Esophagus squamous epithelium (tissue), 5 donors: ENCODE measurements around the gene GALNT2. TPM values are rescaled to one million over a fixed set of nuclear protein-coding genes. Genes with fewer than 3 reads are reported as not detected.

Experiments used
- DNase-seq: peaks from one replicate; lab custom pipeline; 2025; lab: John Stamatoyannopoulos, UW
- H3K27ac ChIP-seq, 4 donors: fragments of 200-600 bp; sonication (generic); one replicate each; pipeline ENCODE4 v1.5.1; 2016 to 2019; ENCODE audit warnings: mild to moderate bottlenecking in 1 of 4
- H3K27me3 ChIP-seq, 4 donors: fragments of 200-600 bp; sonication (generic); 1 replicate in 3 of 4; 2 replicates in 1 of 4; pipeline versions ENCODE4 v1.5.1 to v1.6.0; 2017 to 2021; ENCODE audit warnings: antibody characterized with exemption in 1 of 4
- H3K36me3 ChIP-seq, 3 donors: fragments of 200-600 bp; sonication (generic); one replicate each; pipeline ENCODE4 v1.5.1; 2016 to 2019
- H3K4me1 ChIP-seq, 3 donors: fragments of 200-600 bp; sonication (generic); one replicate each; pipeline ENCODE4 v1.5.1; 2017 to 2019
- H3K4me3 ChIP-seq, 4 donors: fragments of 200-600 bp; sonication (generic); 1 replicate in 3 of 4; 2 replicates in 1 of 4; pipeline ENCODE4 v1.5.1; 2016 to 2019; ENCODE audit warnings: mild to moderate bottlenecking in 2 of 4, moderate library complexity in 1 of 4
- H3K9me3 ChIP-seq, 3 donors: fragments of 200-600 bp; sonication (generic); one replicate each; pipeline ENCODE4 v1.5.1; 2016 to 2019
- CTCF ChIP-seq, 6 experiments: fragments of 450-650 bp in 4 of 6; fragments of 200-600 bp in 2 of 6; sonication (generic) in 2 of 6; IDR thresholded peaks; one replicate each; pipeline ENCODE4 v1.5.1; 2016 to 2019; ENCODE audit warnings: antibody characterized with exemption in 6 of 6, mild to moderate bottlenecking in 4 of 6, moderate library complexity in 4 of 6
- POLR2A ChIP-seq, 4 donors: fragments of 450-650 bp; IDR thresholded peaks; one replicate each; pipeline ENCODE4 v1.6.1; 2017; ENCODE audit warnings: antibody characterized with exemption in 4 of 4, mild to moderate bottlenecking in 4 of 4, moderate library complexity in 3 of 4
- WGBS, 2 donors: methylation state at CpG; one replicate each; pipeline ENCODE4 v1.1.5; 2018; 5-methylcytosine and 5-hydroxymethylcytosine counted together
- intact Hi-C: fragments of 100-400 bp; cut with DNase I; formaldehyde crosslinking; loops from one replicate; pipeline ENCODE4 v1.15.0; 2022
- total RNA-seq, 4 donors: library from RNA; depleted of rRNA; stranded (reverse); fragments of >200 nt; gene quantifications; one replicate each; pipeline ENCODE4 v1.1.0, GENCODE V29; 2016
- donor health status: DM: yes; HTN: yes; CAD: no.

The GALNT2 gene
- total RNA-seq, 4 donors from 2014 or later = 25.8 to 36.2 (median 31.0) TPM

GRCh38 chr1:230174471-230175162 lies 107.6 kb downstream of the GALNT2 start:
- Histone ChIP-seq H3K27me3 (no peaks in the 10 kb centered on the region), H3K9me3 (no peaks in the 10 kb centered on the region), H3K4me3 (no peak overlapping the region), H3K4me1 (peaks cover 0 to 20% (median 3%) of the 10 kb centered on the region in 3 donors), H3K36me3 (peaks cover 0 to 18% (median 0%) of the 10 kb centered on the region in 3 donors), H3K27ac (no peak overlapping the region)
- DNase-seq = no peak
- TF ChIP-seq POLR2A (IDR thresholded peaks at IDR 0.05) (no peak), CTCF (IDR thresholded peaks at IDR 0.05) (no peak)
- intact Hi-C loops = no loop called here
- WGBS, 2 donors = 94 to 95% methylated on average over 15 of the region's 15 CpGs

- TF ChIP-seq CTCF (IDR thresholded peaks at IDR 0.05) (no peak), POLR2A (IDR thresholded peaks at IDR 0.05) (no peak)
- WGBS, 2 donors = 68 to 70% methylated on average over 4 of the region's 4 CpGs
- Histone ChIP-seq H3K27me3 (no peaks in the 10 kb centered on the region), H3K4me1 (peaks cover 0 to 15% (median 0%) of the 10 kb centered on the region in 3 donors), H3K36me3 (peaks cover 0 to 21% (median 0%) of the 10 kb centered on the region in 3 donors), H3K27ac (no peak overlapping the region), H3K9me3 (no peaks in the 10 kb centered on the region), H3K4me3 (no peak overlapping the region)
- no peak for DNase-seq
- intact Hi-C loops = no loop called here
These were observed 108.2 kb downstream of the GALNT2 start for GRCh38 chr1:230175163-230175747.

GRCh38 chr1:230175839-230176238 lies 108.8 kb downstream of the GALNT2 start:
- peaks cover 0 to 15% (median 0%) of the 10 kb centered on the region in 3 donors for H3K4me1 ChIP-seq
- peaks cover 0 to 21% (median 0%) of the 10 kb centered on the region in 3 donors for H3K36me3 ChIP-seq
- TF ChIP-seq CTCF (IDR thresholded peaks at IDR 0.05) = no peak
- no peak for TF ChIP-seq POLR2A (IDR thresholded peaks at IDR 0.05)
- no peak overlapping the region for H3K4me3 ChIP-seq
- H3K9me3 ChIP-seq = no peaks in the 10 kb centered on the region
- no peak overlapping the region for H3K27ac ChIP-seq
- intact Hi-C loops = no loop called here
- H3K27me3 ChIP-seq = no peaks in the 10 kb centered on the region
- WGBS, 2 donors = 89 to 90% methylated on average over 5 of the region's 5 CpGs
- no peak for DNase-seq

DNA sequence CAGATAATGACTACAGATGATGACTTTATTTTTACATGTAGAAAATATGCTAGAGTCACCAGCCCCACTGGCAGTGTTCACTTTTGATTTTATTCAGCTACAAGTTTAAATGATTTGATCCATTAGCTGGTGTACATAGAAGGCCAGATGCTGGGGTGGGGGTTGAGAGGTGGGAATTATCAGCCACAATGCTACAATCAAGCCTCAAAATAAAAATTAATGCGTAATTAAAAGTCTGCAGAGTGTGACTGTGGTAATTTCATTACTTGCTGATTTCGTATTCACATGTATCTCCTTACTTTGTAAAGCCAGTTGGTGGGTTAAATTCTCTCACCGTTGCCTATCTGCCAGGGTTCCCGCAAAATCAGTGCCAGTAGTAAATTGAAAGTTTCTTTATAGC lies 109.3 kb downstream of the GALNT2 start:
- H3K27me3 ChIP-seq = no peaks in the 10 kb centered on the region
- no peak for TF ChIP-seq CTCF (IDR thresholded peaks at IDR 0.05)
- no peak for TF ChIP-seq POLR2A (IDR thresholded peaks at IDR 0.05)
- H3K4me1 ChIP-seq = peaks cover 0 to 15% (median 0%) of the 10 kb centered on the region in 3 donors
- H3K36me3 ChIP-seq = peaks cover 0 to 21% (median 0%) of the 10 kb centered on the region in 3 donors
- no peak overlapping the region for H3K4me3 ChIP-seq
- no peaks in the 10 kb centered on the region for H3K9me3 ChIP-seq
- intact Hi-C loops = no loop called here
- no peak for DNase-seq
- WGBS, 2 donors = 71 to 75% methylated on average over 4 of the region's 4 CpGs
- H3K27ac ChIP-seq = peak overlapping the region in 1 of 4 donors; percentile 6

GRCh38 chr1:230176871-230177411 lies 109.9 kb downstream of the GALNT2 start:
- 63 to 65% methylated on average over 15 to 17 of the region's 17 CpGs for WGBS, 2 donors
- DNase-seq = no peak

More at GRCh38 chr1:230176871-230177411, 109.9 kb downstream of the GALNT2 start:
- H3K27ac ChIP-seq = peak overlapping the region in 3 of 4 donors; percentile 6 to 17 (median 8)
- H3K4me1 ChIP-seq = peaks cover 0 to 15% (median 0%) of the 10 kb centered on the region in 3 donors
- intact Hi-C loops = no loop called here
- H3K36me3 ChIP-seq = peaks cover 0 to 21% (median 0%) of the 10 kb centered on the region in 3 donors
- no peaks in the 10 kb centered on the region for H3K27me3 ChIP-seq
- peak overlapping the region in 1 of 4 donors; percentile 35 for H3K4me3 ChIP-seq
- TF ChIP-seq CTCF (IDR thresholded peaks at IDR 0.05) = no peak
- no peak for TF ChIP-seq POLR2A (IDR thresholded peaks at IDR 0.05)
- H3K9me3 ChIP-seq = no peaks in the 10 kb centered on the region
